HG02885 (cell line): ENCODE measurements around the gene STEAP3.

Source experiments
- ATAC-seq: cut with Tn5 transposase; IDR thresholded peaks from one replicate; pipeline ENCODE4 v1.9.1; 2021; ENCODE audit warnings: mild to moderate bottlenecking; ENCODE audit not compliant: unreplicated experiment, poor library complexity

STEAP3 gene

GRCh38 chr2:119223521-119224390 is at the start of gene STEAP3:
STEAP3 (plus strand) TSS chr2:119223834; CDS start chr2:119231013, 7,179 bp downstream.
- ATAC-seq: peak; percentile 84

GRCh38 chr2:119174216-119174992 is 49.2 kb upstream of the STEAP3 start:
- peak; percentile 85 for ATAC-seq

GRCh38 chr2:119174993-119175347 is 48.7 kb upstream of the STEAP3 start:
- no peak for ATAC-seq

GRCh38 chr2:119175517-119175916 is 48.1 kb upstream of the STEAP3 start:
- no peak for ATAC-seq

- no peak for ATAC-seq
Measured at GRCh38 chr2:119177171-119177837, 46.3 kb upstream of the STEAP3 start.

GRCh38 chr2:119177838-119178190 is 45.8 kb upstream of the STEAP3 start:
- ATAC-seq: no peak

GRCh38 chr2:119178776-119179175 is 44.9 kb upstream of the STEAP3 start:
- no peak for ATAC-seq

- ATAC-seq: no peak
Measured at GRCh38 chr2:119179202-119179601, 44.4 kb upstream of the STEAP3 start.

- ATAC-seq: no peak
Measured at GRCh38 chr2:119179991-119180390, 43.6 kb upstream of the STEAP3 start.

GRCh38 chr2:119180892-119181291 is 42.7 kb upstream of the STEAP3 start:
- no peak for ATAC-seq

- ATAC-seq: no peak
Measured at GRCh38 chr2:119181391-119181790, 42.2 kb upstream of the STEAP3 start.

GRCh38 chr2:119181791-119182445 is 41.7 kb upstream of the STEAP3 start:
- ATAC-seq: no peak

GRCh38 chr2:119184512-119184911 is 39.1 kb upstream of the STEAP3 start:
- no peak for ATAC-seq

GRCh38 chr2:119190321-119191111 is 33.1 kb upstream of the STEAP3 start:
- no peak for ATAC-seq

GRCh38 chr2:119192893-119193292 is 30.7 kb upstream of the STEAP3 start:
- no peak for ATAC-seq

GRCh38 chr2:119195001-119195400 is 28.6 kb upstream of the STEAP3 start:
- ATAC-seq: no peak

GRCh38 chr2:119195887-119196286 is 27.7 kb upstream of the STEAP3 start:
- ATAC-seq: no peak

- ATAC-seq: no peak
Measured at GRCh38 chr2:119196301-119197125, 27.1 kb upstream of the STEAP3 start.

- ATAC-seq: no peak
Measured at GRCh38 chr2:119197126-119197405, 26.6 kb upstream of the STEAP3 start.
